Activated T-cell treated with anti-CD3 and anti-CD28 coated beads, Interleukin-2, amount 50 U/mL, for 24 hours (primary cell): ENCODE data around the gene LYPD6.

Experiments used
- DNase-seq: peaks from one replicate; pipeline ENCODE4 v3.0.0-alpha.2; 2020
- H3K27ac Mint-ChIP-seq: 2 replicates; pipeline ENCODE4 v1.8.0; 2020; ENCODE audit warnings: mild to moderate bottlenecking, mixed read lengths
- H3K27me3 Mint-ChIP-seq: 2 replicates; pipeline ENCODE4 v1.8.0; 2020; ENCODE audit warnings: mixed read lengths
- H3K36me3 Mint-ChIP-seq: 2 replicates; pipeline ENCODE4 v1.8.0; 2020; ENCODE audit warnings: low read depth, mixed read lengths
- H3K4me1 Mint-ChIP-seq: 2 replicates; pipeline ENCODE4 v1.8.0; 2020; ENCODE audit warnings: low read depth, mixed read lengths
- H3K4me3 Mint-ChIP-seq: 2 replicates; pipeline ENCODE4 v1.8.0; 2020; ENCODE audit warnings: mild to moderate bottlenecking, moderate library complexity, mixed read lengths
- H3K9me3 Mint-ChIP-seq: 2 replicates; pipeline ENCODE4 v1.8.0; 2020; ENCODE audit warnings: mixed read lengths

The LYPD6 gene

DNA sequence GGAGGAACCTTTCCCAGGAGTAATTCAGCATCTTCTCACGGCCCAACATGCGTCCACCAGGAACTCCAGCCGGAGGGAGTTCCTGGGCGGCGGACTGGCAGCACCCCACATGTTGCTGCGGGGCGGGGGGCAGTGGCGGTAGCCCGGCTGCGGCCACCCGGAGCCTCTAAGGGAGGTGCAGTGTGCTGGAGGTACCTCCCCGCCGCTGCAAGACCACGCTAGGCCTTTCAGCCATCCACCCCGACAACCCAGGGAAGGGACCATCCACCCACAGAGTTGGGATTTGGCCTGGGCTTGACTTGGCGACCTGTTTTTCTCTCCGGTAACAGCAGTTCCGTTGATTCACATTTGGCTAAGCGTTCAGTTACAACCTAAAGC is 625 bp downstream of the LYPD6 start:
- peaks cover 59% of the 10 kb centered on the region for H3K27me3 Mint-ChIP-seq
- H3K36me3 Mint-ChIP-seq = no peaks in the 10 kb centered on the region
- no peak overlapping the region for H3K27ac Mint-ChIP-seq
- peaks cover 7% of the 10 kb centered on the region for H3K4me1 Mint-ChIP-seq
- H3K9me3 Mint-ChIP-seq = peaks cover 2% of the 10 kb centered on the region
- no peak overlapping the region for H3K4me3 Mint-ChIP-seq
- no peak for DNase-seq

DNA sequence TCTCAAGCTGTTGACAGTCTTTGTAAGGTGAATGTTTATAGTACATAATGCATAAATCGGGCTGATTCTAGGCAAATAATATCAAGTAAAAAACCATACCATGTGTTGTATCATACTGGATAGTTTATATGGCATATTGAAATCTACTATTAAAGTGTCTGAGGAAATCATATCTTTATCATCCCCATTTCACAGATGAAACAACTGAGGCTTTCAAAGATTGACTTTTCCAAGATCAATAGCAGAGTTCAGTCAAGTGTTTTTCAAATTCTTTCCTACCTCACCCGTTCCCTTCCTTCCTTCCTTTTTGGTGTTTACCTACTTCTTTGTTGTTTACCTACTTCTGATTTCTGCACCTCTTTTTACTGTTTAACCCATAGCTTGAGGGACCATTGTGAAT is 2.0 kb downstream of the LYPD6 start:
- Mint-ChIP-seq H3K27ac (no peak overlapping the region), H3K4me3 (no peak overlapping the region), H3K4me1 (peaks cover 7% of the 10 kb centered on the region), H3K27me3 (peaks cover 56% of the 10 kb centered on the region), H3K9me3 (no peaks in the 10 kb centered on the region), H3K36me3 (no peaks in the 10 kb centered on the region)
- DNase-seq = no peak

DNA sequence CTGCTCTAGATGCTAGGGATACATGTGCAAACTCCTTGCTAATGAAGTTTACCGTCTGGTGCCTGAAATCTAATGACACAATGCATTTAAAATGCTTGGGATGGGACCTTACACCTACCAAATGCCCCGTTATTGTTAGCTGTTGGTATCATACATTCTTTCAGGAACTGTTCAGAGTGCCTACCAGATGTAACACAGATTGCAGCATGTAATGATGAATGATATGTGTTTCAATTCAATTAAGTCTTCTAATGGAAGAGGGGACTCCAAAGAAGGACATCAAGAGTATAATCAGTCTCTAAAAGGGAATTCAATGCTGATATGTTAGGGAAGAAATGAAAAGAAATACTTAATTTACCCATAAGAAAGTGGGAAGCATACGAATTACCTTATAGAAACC is 3.2 kb downstream of the LYPD6 start:
- no peak for DNase-seq
- Mint-ChIP-seq H3K4me3 (no peak overlapping the region), H3K9me3 (peaks cover 3% of the 10 kb centered on the region), H3K4me1 (peaks cover 7% of the 10 kb centered on the region), H3K36me3 (no peaks in the 10 kb centered on the region), H3K27ac (no peak overlapping the region), H3K27me3 (peaks cover 49% of the 10 kb centered on the region)

- peaks cover 4% of the 10 kb centered on the region for H3K4me1 Mint-ChIP-seq
- no peak overlapping the region for H3K4me3 Mint-ChIP-seq
- H3K36me3 Mint-ChIP-seq = no peaks in the 10 kb centered on the region
- H3K27me3 Mint-ChIP-seq = peaks cover 44% of the 10 kb centered on the region
- no peak for DNase-seq
- peaks cover 3% of the 10 kb centered on the region for H3K9me3 Mint-ChIP-seq
- H3K27ac Mint-ChIP-seq = no peak overlapping the region
These were observed 3.8 kb downstream of the LYPD6 start for GRCh38 chr2:149334156-149334555.

DNA sequence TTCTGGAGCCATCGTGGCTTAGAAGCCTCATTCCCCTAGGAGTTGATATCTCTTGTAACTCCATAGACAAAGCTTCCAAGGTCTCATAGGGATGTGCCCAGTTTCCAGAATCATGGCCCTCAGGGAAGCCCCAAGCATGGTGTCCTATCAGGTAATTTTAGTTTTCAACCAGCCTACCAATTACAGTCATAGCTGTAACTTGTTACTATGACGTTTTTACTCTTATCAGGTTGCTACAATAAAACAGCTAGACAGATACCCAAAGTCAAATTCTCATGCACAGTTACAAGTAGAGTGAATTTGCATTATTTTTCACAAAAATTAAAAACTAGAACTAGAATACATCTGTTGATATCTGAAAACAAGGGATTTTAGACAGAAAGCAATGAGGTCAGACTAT is 8.9 kb downstream of the LYPD6 start:
- H3K4me3 Mint-ChIP-seq = no peak overlapping the region
- peaks cover 6% of the 10 kb centered on the region for H3K27me3 Mint-ChIP-seq
- no peak for DNase-seq
- H3K9me3 Mint-ChIP-seq = peaks cover 3% of the 10 kb centered on the region
- H3K4me1 Mint-ChIP-seq = no peaks in the 10 kb centered on the region
- H3K27ac Mint-ChIP-seq = no peak overlapping the region
- no peaks in the 10 kb centered on the region for H3K36me3 Mint-ChIP-seq

DNA sequence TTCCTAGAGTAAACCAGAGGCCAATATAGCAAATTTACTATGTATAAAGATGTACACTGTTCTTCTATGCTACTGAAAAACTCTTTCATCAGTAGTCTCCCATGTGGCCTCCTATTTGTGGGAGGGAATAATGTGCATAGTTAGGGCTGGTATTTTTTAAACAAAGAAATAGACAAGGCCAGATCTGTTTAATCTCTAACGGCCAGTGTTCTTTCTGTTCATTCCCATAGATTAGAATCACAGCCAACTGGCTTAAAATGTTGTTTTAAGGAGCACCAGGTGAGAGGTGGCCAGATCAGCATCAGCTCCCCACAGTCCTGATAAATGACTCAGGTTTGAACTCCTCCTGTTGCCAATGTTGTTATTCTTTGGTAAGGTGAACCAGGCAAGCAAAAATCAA is 12.1 kb downstream of the LYPD6 start:
- DNase-seq = no peak
- H3K4me3 Mint-ChIP-seq = no peak overlapping the region
- H3K27me3 Mint-ChIP-seq = peaks cover 11% of the 10 kb centered on the region
- H3K27ac Mint-ChIP-seq = no peak overlapping the region
- H3K9me3 Mint-ChIP-seq = peaks cover 3% of the 10 kb centered on the region
- H3K4me1 Mint-ChIP-seq = no peaks in the 10 kb centered on the region
- no peaks in the 10 kb centered on the region for H3K36me3 Mint-ChIP-seq

GRCh38 chr2:149344105-149344504 is 13.7 kb downstream of the LYPD6 start:
- H3K27ac Mint-ChIP-seq = no peak overlapping the region
- no peak for DNase-seq
- no peaks in the 10 kb centered on the region for H3K4me1 Mint-ChIP-seq
- no peaks in the 10 kb centered on the region for H3K36me3 Mint-ChIP-seq
- H3K27me3 Mint-ChIP-seq = peaks cover 8% of the 10 kb centered on the region
- no peak overlapping the region for H3K4me3 Mint-ChIP-seq
- H3K9me3 Mint-ChIP-seq = no peaks in the 10 kb centered on the region

DNA sequence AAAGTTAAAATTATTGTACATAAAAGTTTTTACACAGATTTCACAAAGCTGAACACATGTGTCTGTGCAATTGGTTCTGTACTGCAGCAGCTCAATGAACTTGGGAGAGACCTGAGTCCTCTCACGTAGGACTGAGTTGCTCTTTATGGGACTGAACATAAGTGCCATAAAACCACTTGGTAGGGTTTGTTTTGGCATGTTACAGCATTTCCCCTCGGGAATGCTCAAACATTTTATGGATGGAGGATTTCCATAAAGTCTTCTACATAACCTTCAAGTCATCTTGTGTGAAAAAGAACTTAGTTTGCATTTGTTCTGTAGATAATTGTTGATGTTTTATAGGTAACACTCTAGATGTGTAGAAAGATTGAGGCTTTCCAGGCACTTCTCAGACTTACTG is 15.9 kb downstream of the LYPD6 start:
- no peaks in the 10 kb centered on the region for H3K9me3 Mint-ChIP-seq
- H3K4me1 Mint-ChIP-seq = no peaks in the 10 kb centered on the region
- no peaks in the 10 kb centered on the region for H3K36me3 Mint-ChIP-seq
- H3K4me3 Mint-ChIP-seq = no peak overlapping the region
- H3K27ac Mint-ChIP-seq = no peak overlapping the region
- H3K27me3 Mint-ChIP-seq = peaks cover 9% of the 10 kb centered on the region
- DNase-seq = no peak

DNA sequence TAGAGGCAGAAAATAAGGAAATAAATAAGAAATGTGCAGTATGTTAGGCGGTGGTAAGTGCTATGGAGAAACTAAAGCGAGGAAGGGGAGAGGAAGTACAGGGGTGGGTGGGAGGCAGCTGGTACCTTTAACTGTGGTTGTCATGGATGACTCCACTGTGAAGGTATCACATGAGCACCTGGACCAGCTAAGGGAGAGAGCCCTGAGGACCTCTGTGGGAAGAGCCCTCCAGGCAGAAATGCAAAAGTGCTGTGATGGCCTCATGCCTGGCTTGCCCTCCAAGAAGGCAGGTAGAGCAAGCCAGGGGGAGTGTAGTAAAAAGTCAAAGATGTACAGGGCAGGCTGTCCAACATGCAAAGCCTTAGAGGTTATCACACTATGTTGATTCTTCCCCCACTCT is 17.9 kb downstream of the LYPD6 start:
- DNase-seq = no peak
- no peak overlapping the region for H3K27ac Mint-ChIP-seq
- H3K36me3 Mint-ChIP-seq = no peaks in the 10 kb centered on the region
- H3K4me1 Mint-ChIP-seq = no peaks in the 10 kb centered on the region
- no peaks in the 10 kb centered on the region for H3K9me3 Mint-ChIP-seq
- no peak overlapping the region for H3K4me3 Mint-ChIP-seq
- peaks cover 7% of the 10 kb centered on the region for H3K27me3 Mint-ChIP-seq

DNA sequence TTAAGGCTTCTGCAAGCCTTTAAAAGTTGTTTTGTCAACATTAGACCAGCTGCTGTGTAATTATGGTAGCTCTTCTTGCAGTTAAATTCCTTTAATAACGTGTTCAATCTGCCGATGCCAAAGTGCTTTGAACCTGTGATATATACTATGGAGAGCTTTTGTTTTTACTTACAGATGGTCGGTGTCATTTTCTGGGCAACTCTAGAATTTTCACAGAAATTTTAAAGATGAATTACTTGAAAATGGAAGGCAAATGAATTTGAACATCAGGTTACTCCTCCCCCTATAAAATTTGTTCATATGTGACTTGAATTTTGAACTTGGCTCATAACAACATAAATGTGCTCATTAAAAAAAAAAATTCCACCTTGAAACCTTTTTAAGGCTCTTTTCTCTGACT is 23.0 kb downstream of the LYPD6 start:
- H3K9me3 Mint-ChIP-seq = no peaks in the 10 kb centered on the region
- H3K4me3 Mint-ChIP-seq = no peak overlapping the region
- no peak for DNase-seq
- no peaks in the 10 kb centered on the region for H3K4me1 Mint-ChIP-seq
- no peaks in the 10 kb centered on the region for H3K36me3 Mint-ChIP-seq
- no peak overlapping the region for H3K27ac Mint-ChIP-seq
- peaks cover 2% of the 10 kb centered on the region for H3K27me3 Mint-ChIP-seq

DNA sequence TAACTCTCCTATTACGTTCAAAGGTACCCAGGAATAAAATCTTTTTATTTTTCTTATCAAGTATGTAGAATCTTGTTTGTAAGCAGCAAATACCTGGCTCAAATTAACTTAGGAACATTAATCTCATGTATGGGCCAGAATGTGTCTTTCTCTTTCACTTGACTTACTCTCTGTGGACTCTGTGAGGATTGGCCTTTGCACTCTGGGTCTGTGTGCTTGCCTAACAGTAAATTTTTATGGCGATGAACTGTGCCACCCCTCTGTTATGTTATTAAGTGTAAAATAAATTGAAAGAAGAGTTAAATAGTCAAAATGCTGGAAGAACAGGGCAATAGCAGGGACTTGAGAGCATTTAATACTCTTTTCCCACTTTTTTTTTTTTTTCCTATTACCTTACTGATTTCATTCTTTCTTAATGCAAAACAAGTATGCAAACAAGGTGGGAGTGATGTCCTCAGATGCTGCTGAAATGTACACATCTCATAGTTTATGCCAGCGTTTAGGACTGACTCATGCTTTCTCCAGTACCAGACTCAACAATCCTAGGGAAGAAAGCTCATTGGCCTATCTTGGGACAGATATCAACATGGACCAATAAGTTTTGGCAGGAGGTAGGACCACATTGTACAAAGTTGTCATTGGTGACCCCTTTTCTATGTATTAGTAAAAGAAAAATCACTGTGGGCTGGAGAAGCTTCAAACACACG is 25.5 kb downstream of the LYPD6 start:
- Mint-ChIP-seq H3K27ac (no peak overlapping the region), H3K27me3 (no peaks in the 10 kb centered on the region), H3K4me1 (no peaks in the 10 kb centered on the region), H3K4me3 (no peak overlapping the region), H3K36me3 (no peaks in the 10 kb centered on the region), H3K9me3 (no peaks in the 10 kb centered on the region)
- no peak for DNase-seq

DNA sequence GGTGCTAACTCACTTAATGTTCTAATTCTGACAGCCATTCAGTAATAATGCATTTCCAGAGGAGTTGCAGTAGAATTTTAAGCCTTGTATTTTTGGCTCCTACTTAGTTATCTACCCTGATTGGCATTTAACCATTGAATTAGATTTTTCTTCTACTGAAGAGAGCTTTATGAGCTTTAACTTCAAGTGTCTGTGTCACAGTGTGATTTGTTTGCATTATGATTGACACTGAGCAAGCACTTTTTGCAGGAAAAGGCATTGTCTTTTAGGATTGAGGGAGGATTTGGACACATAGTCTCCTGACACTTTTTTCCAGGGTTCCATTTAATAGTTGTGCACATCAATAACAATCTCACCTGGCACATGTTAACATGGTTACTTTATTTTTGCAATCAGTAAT is 26.7 kb downstream of the LYPD6 start:
- DNase-seq = no peak
- Mint-ChIP-seq H3K27ac (no peak overlapping the region), H3K9me3 (no peaks in the 10 kb centered on the region), H3K27me3 (peaks cover 5% of the 10 kb centered on the region), H3K4me3 (no peak overlapping the region), H3K4me1 (no peaks in the 10 kb centered on the region), H3K36me3 (no peaks in the 10 kb centered on the region)

DNA sequence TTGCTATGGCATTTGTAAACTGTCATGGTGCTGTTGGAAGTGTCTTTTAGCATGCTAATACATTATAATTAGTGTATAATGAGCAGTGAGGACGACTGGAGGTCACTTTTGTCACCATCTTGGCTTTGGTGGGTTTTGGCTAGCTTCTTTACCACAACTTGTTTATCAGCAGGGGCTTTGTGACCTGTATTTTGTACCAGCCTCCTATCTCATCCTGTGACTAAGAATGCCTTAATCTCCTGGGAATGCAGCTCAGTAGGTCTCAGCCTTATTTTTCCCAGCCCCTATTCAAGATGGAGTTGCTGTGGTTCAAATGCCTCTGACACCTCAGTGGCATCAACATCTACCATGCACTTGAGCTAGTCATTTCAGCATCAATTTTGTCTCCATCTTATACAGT is 29.7 kb downstream of the LYPD6 start:
- Mint-ChIP-seq H3K27me3 (peaks cover 16% of the 10 kb centered on the region), H3K4me1 (no peaks in the 10 kb centered on the region)

DNA sequence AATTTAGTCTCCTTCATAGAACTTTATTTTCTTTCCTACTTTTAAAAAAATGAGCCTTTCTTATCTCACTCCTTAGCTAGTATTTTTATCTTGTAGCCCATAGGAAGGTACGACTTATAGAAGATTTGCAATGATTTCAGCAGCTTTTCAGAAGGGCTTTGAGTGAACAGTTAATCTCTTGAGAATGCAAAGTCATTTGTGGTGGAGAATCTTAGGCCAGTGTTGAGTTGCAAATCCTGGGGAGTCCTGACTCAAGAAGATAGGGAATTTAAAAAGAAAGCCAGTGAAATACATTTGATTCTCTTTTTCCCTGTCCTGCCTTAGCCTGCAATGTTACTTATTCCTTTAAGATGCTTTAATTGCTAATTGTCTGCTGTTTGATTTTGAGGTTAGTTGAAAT is 33.6 kb downstream of the LYPD6 start:
- no peak for DNase-seq
- H3K27ac Mint-ChIP-seq = no peak overlapping the region
- H3K4me1 Mint-ChIP-seq = no peaks in the 10 kb centered on the region
- H3K4me3 Mint-ChIP-seq = no peak overlapping the region
- H3K36me3 Mint-ChIP-seq = no peaks in the 10 kb centered on the region
- peaks cover 42% of the 10 kb centered on the region for H3K27me3 Mint-ChIP-seq
- no peaks in the 10 kb centered on the region for H3K9me3 Mint-ChIP-seq

More for the DNA sequence above, 29.7 kb downstream of the LYPD6 start:
- Mint-ChIP-seq H3K27ac (no peak overlapping the region), H3K4me3 (no peak overlapping the region), H3K9me3 (no peaks in the 10 kb centered on the region), H3K36me3 (no peaks in the 10 kb centered on the region)
- DNase-seq = no peak

- Mint-ChIP-seq H3K27me3 (peaks cover 42% of the 10 kb centered on the region), H3K27ac (no peak overlapping the region), H3K36me3 (no peaks in the 10 kb centered on the region), H3K4me3 (no peak overlapping the region), H3K9me3 (no peaks in the 10 kb centered on the region), H3K4me1 (no peaks in the 10 kb centered on the region)
- no peak for DNase-seq
These were observed 34.5 kb downstream of the LYPD6 start for GRCh38 chr2:149364839-149365238.
